SK-N-SH (cell line): ENCODE results near the gene CNTNAP2. TPM values are rescaled to one million over a fixed set of nuclear protein-coding genes. Genes with fewer than 3 reads are reported as not detected.

ENCODE experiments used
- CTCF ChIA-PET: fragments of 300-600, 350-600 bp; formaldehyde crosslinking; extraction: SDS; loops from one replicate; lab custom pipeline; 2021; lab: Yijun Ruan, JAX
- POLR2A ChIA-PET: fragments of 350-600 bp; sonication (Branson Sonifier 250); formaldehyde crosslinking; extraction: SDS; loops from one replicate; lab custom pipeline; 2020; ENCODE audit warnings: antibody characterized with exemption, inconsistent platforms; lab: Yijun Ruan, JAX
- DNase-seq: peaks from one replicate; pipeline ENCODE4 v3.0.0; 2012
- H2AFZ ChIP-seq: fragments of 200-600 bp; sonication (generic); 2 replicates; pipeline ENCODE4 v1.8.1; 2016; ENCODE audit warnings: antibody characterized with exemption, mild to moderate bottlenecking, low read depth
- H3F3A ChIP-seq: fragments of 200-600 bp; sonication (generic); replicated peaks from 2 replicates; pipeline ENCODE3; 2016; ENCODE audit warnings: antibody characterized with exemption, mild to moderate bottlenecking; ENCODE audit not compliant: insufficient read depth
- H3K27ac ChIP-seq, 2 experiments: fragments of 200-500 bp in 1 of 2; fragments of 200-600 bp in 1 of 2; sonication (Bioruptor generic) in 1 of 2; sonication (generic), shearing (Covaris generic) in 1 of 2; 2 replicates each; pipeline versions ENCODE4 v1.5.1 to v1.6.1; 2014 to 2016; ENCODE audit warnings: low read depth in 2 of 2, inconsistent platforms in 1 of 2, low read length in 1 of 2, mild to moderate bottlenecking in 1 of 2, mixed read lengths in 1 of 2
- H3K27me3 ChIP-seq: fragments of 200-600 bp; sonication (generic), shearing (Covaris generic); 2 replicates; pipeline ENCODE4 v1.6.1; 2016; ENCODE audit warnings: mixed run types; ENCODE audit not compliant: insufficient read depth
- H3K36me3 ChIP-seq, 2 experiments: fragments of 200-500 bp in 1 of 2; fragments of 200-600 bp in 1 of 2; sonication (Bioruptor generic) in 1 of 2; sonication (generic) in 1 of 2; replicated peaks in 1 of 2; 2 replicates each; pipeline versions ENCODE3 to v1.5.1; 2014 to 2016; ENCODE audit warnings: low read length in 1 of 2, mild to moderate bottlenecking in 1 of 2; ENCODE audit not compliant: insufficient read depth in 2 of 2, control insufficient read depth in 1 of 2
- H3K4me1 ChIP-seq, 2 experiments: fragments of 200-500 bp in 1 of 2; fragments of 200-600 bp in 1 of 2; sonication (Bioruptor generic) in 1 of 2; sonication (generic), shearing (Covaris generic) in 1 of 2; 2 replicates each; pipeline versions ENCODE4 v1.5.1 to v1.6.1; 2014 to 2016; ENCODE audit warnings: low read depth in 1 of 2, low read length in 1 of 2, mixed run types in 1 of 2; ENCODE audit not compliant: insufficient read depth in 2 of 2, control insufficient read depth in 1 of 2
- H3K4me2 ChIP-seq: fragments of 200-600 bp; sonication (generic), shearing (Covaris generic); 2 replicates; pipeline ENCODE4 v1.6.1; 2017; ENCODE audit warnings: mixed run types
- H3K4me3 ChIP-seq, 2 experiments: fragments of 200-500 bp in 1 of 2; fragments of 200-600 bp in 1 of 2; sonication (Bioruptor generic) in 1 of 2; sonication (generic), shearing (Covaris generic) in 1 of 2; 2 replicates each; pipeline versions ENCODE4 v1.5.1 to v1.8.1; 2014 to 2016; ENCODE audit warnings: low read depth in 2 of 2, inconsistent platforms in 1 of 2, low read length in 1 of 2, mild to moderate bottlenecking in 1 of 2, mixed read lengths in 1 of 2, moderate library complexity in 1 of 2
- H3K79me2 ChIP-seq: fragments of 200-600 bp; sonication (generic); 2 replicates; pipeline ENCODE4 v1.8.1; 2017; ENCODE audit warnings: mild to moderate bottlenecking; ENCODE audit not compliant: insufficient read depth
- H3K9ac ChIP-seq: fragments of 200-600 bp; sonication (generic); 2 replicates; pipeline ENCODE4 v1.6.1; 2017; ENCODE audit warnings: mixed run types
- H3K9me2 ChIP-seq: fragments of 200-600 bp; sonication (generic); 2 replicates; pipeline ENCODE4 v1.6.1; 2017; ENCODE audit warnings: mixed run types
- H3K9me3 ChIP-seq: fragments of 200-600 bp; sonication (generic); 2 replicates; pipeline ENCODE4 v1.6.1; 2017; ENCODE audit warnings: mixed run types, mild to moderate bottlenecking, moderate library complexity
- H4K20me1 ChIP-seq: fragments of 200-600 bp; sonication (generic); 2 replicates; pipeline ENCODE4 v1.6.1; 2017; ENCODE audit warnings: mild to moderate bottlenecking, mixed run types; ENCODE audit not compliant: insufficient read depth
- CHD2 ChIP-seq: fragments of 150-350 bp; IDR thresholded peaks from 2 replicates; pipeline ENCODE4 v1.6.1; 2018; ENCODE audit warnings: low read length; ENCODE audit not compliant: partially characterized antibody
- CTCF ChIP-seq: fragments of 200-600 bp; sonication (generic); IDR thresholded peaks from 2 replicates; pipeline ENCODE4 v1.6.1; 2017; ENCODE audit warnings: antibody characterized with exemption, mild to moderate bottlenecking, moderate library complexity
- ELF1 ChIP-seq: IDR thresholded peaks from 2 replicates; pipeline ENCODE4 v1.4.0; 2012
- EP300 ChIP-seq, 2 experiments: IDR thresholded peaks; 2 replicates each; pipeline versions ENCODE4 v1.4.0 to v1.6.1; 2012; ENCODE audit warnings: borderline replicate concordance in 1 of 2, low read depth in 1 of 2, low read length in 1 of 2
- FOSL2 ChIP-seq: IDR thresholded peaks from 2 replicates; pipeline ENCODE4 v1.4.0; 2012; ENCODE audit warnings: low read depth, mild to moderate bottlenecking, moderate library complexity, borderline replicate concordance
- FOXJ3 ChIP-seq: sonication (generic); formaldehyde crosslinking; IDR thresholded peaks from 2 replicates; pipeline ENCODE4 v1.5.1; 2020; ENCODE audit warnings: mild to moderate bottlenecking, missing genetic modification reagents
- FOXM1 ChIP-seq: IDR thresholded peaks from 2 replicates; pipeline ENCODE4 v1.4.0; 2012; ENCODE audit warnings: low read depth, mild to moderate bottlenecking
- IRF3 ChIP-seq: fragments of 150-350 bp; IDR thresholded peaks from 2 replicates; pipeline ENCODE4 v1.6.1; 2016; ENCODE audit warnings: mild to moderate bottlenecking, low read depth, low read length
- MEF2A ChIP-seq: IDR thresholded peaks from 2 replicates; pipeline ENCODE4 v1.4.0; 2012; ENCODE audit warnings: low read depth, borderline replicate concordance
- RFX5 ChIP-seq: IDR thresholded peaks from 2 replicates; pipeline ENCODE4 v1.6.1; 2012; ENCODE audit warnings: mild to moderate bottlenecking, improper control_type of control experiment, low read length
- TCF12 ChIP-seq: IDR thresholded peaks from 2 replicates; pipeline ENCODE4 v1.4.0; 2012
- TEAD4 ChIP-seq: IDR thresholded peaks from 2 replicates; pipeline ENCODE4 v1.4.0; 2012; ENCODE audit warnings: mild to moderate bottlenecking, borderline replicate concordance; ENCODE audit not compliant: insufficient read depth
- WGBS: methylation state at CpG from one replicate; pipeline ENCODE4 v1.1.6; 2017; ENCODE audit warnings: low lambda C conversion rate; 5-methylcytosine and 5-hydroxymethylcytosine counted together
- polyA plus RNA-seq, 3 experiments: library from polyadenylated mRNA; depleted of rRNA; stranded (reverse); fragments of >200 nt; gene quantifications; 2 replicates each; pipeline ENCODE4 v1.2.3, GENCODE V29; 2012
- TF ChIP-seq, protein P1 (sequence below): IDR thresholded peaks from 2 replicates; pipeline ENCODE4; 2012

CNTNAP2 gene
- polyA plus RNA-seq, 1 of the 3 experiments (the other 2 are of a cell fraction) = 3.4 TPM

GRCh38 chr7:148374396-148375259 lies 2258.0 kb downstream of the CNTNAP2 start (continued):
- no peak for TF ChIP-seq FOXM1
- TF ChIP-seq, all 33 proteins: peak for 0

GRCh38 chr7:148379677-148380076 lies 2263.1 kb downstream of the CNTNAP2 start:
- POLR2A ChIA-PET = no interaction called here
- no peaks in the 10 kb centered on the region for H4K20me1 ChIP-seq
- CTCF ChIA-PET = no interaction called here
- H3K4me1 ChIP-seq = no peaks in the 10 kb centered on the region
- no peak for DNase-seq
- H2AFZ ChIP-seq = no peak overlapping the region
- H3K36me3 ChIP-seq = peaks cover 0 to 5% of the 10 kb centered on the region in 2 experiments
- TF ChIP-seq TCF12 (no peak), FOSL2 (no peak), RFX5 (no peak), CTCF (no peak), MEF2A (no peak), FOXJ3 (CRISPR knock-in tag) (no peak), ELF1 (no peak), IRF3 (no peak), TEAD4 (no peak), CHD2 (no peak), EP300 (IDR thresholded peaks at IDR 0.05; ENCODE audit: borderline replicate concordance in 1 of 2, low read depth in 1 of 2, low read length in 1 of 2) (no peak)
- TF ChIP-seq, protein P1, sequence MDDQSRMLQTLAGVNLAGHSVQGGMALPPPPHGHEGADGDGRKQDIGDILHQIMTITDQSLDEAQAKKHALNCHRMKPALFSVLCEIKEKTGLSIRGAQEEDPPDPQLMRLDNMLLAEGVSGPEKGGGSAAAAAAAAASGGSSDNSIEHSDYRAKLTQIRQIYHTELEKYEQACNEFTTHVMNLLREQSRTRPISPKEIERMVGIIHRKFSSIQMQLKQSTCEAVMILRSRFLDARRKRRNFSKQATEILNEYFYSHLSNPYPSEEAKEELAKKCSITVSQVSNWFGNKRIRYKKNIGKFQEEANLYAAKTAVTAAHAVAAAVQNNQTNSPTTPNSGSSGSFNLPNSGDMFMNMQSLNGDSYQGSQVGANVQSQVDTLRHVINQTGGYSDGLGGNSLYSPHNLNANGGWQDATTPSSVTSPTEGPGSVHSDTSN = no peak
- WGBS = 76% methylated on average over 9 of the region's 9 CpGs
- H3K27ac ChIP-seq = no peak overlapping the region
- no peaks in the 10 kb centered on the region for H3K27me3 ChIP-seq
- H3K4me2 ChIP-seq = no peak overlapping the region
- no peaks in the 10 kb centered on the region for H3K79me2 ChIP-seq
- no peaks in the 10 kb centered on the region for H3F3A ChIP-seq
- H3K4me3 ChIP-seq = no peak overlapping the region
- no peaks in the 10 kb centered on the region for H3K9me3 ChIP-seq
- no peaks in the 10 kb centered on the region for H3K9me2 ChIP-seq
- no peak overlapping the region for H3K9ac ChIP-seq
